HG02970 (cell line): Measurements from ENCODE around the gene OR51B6.
"Not testable (repeated sequence)": the region's sequence is repeated elsewhere in the genome, so short reads cannot be mapped to it uniquely, and the experiment has no call there.

Source experiments
- ATAC-seq: cut with Tn5 transposase; IDR thresholded peaks from one replicate; pipeline ENCODE4 v1.9.1; 2021; ENCODE audit warnings: mild to moderate bottlenecking, moderate library complexity, moderate number of reproducible peaks; ENCODE audit not compliant: unreplicated experiment, low FRiP score

Gene OR51B6, protein sequence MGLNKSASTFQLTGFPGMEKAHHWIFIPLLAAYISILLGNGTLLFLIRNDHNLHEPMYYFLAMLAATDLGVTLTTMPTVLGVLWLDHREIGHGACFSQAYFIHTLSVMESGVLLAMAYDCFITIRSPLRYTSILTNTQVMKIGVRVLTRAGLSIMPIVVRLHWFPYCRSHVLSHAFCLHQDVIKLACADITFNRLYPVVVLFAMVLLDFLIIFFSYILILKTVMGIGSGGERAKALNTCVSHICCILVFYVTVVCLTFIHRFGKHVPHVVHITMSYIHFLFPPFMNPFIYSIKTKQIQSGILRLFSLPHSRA

DNA sequence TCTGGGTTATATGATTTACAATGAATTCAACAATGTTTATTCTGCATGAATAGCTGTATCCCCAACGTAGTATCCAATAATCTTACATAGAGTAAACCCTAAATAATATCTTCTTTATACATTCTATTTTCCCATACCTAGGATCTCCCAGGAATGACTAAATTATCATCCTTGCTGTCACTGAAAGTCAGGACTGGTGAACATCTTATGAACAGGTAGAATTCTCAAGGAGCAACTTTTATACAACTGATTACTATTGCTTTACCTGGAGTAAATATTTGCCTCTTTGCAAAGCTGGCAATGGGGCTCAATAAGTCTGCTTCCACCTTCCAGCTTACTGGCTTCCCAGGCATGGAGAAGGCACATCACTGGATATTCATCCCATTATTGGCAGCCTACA is at the start of gene OR51B6:
OR51B6 (plus strand) TSS at position 301 of the 400 bp plus-strand sequence; CDS start at position 301, 0 bp downstream.
- ATAC-seq = no peak

DNA sequence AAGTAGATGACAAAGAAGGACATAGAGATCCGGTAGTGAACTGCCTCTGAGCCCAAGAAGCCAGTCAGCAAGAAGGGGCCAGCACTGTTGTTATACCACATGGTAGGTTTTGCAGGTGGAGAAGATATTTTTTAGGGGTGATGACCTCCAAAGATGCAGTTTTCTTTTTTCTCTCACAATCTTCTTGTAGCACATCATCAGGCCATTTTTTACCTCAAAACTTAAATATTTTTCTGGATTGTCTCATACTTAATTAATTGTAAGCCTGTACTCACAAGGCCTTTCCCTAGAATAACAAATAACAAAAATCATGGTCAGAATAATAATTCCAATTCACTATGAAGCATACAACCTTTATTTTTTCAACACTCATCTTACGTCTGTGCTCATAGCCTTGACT is 49.5 kb upstream of the OR51B6 start, which contains the start of gene OR51B4:
OR51B4 (minus strand) TSS at position 101 of the 400 bp plus-strand sequence; CDS start at position 101, 0 bp downstream.
- ATAC-seq = no peak

DNA sequence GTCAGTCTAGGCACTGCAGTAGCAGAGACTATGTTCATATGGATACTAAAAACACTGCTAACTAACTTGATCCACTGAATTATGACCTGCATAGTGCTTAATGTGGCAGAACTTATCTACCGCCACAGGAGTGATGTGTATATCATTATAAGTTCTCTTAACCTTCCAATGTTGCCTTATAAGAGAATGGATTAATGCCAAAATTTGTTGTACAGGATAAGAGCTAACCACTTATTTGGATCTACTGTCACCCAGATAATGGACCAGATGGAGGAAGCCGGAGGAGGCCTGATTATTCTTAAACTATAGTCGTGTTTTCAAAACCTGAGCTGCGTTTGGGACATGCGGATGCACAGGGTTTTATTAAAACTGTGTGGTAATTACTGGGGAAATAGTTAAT is 47.7 kb upstream of the OR51B6 start:
- no peak for ATAC-seq

DNA sequence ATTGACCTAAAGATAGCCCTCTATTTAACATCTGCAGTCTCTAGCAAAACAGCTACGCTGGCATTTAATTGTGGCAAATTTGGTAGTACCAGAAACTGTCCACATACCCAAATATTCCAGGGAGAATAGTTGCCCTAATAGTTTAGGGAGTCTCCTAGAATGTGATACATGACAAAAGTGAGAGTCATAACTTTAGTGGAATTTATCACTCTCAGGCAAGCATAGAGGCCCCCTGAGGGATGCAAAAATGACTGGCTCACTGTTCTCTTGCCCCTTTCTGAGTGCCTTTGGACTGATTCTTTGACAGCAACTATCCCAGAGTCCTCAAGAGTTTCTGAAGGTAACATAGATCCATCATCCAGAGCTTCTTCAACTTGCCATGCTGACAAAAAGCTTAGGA is 47.3 kb upstream of the OR51B6 start:
- ATAC-seq = no peak

DNA sequence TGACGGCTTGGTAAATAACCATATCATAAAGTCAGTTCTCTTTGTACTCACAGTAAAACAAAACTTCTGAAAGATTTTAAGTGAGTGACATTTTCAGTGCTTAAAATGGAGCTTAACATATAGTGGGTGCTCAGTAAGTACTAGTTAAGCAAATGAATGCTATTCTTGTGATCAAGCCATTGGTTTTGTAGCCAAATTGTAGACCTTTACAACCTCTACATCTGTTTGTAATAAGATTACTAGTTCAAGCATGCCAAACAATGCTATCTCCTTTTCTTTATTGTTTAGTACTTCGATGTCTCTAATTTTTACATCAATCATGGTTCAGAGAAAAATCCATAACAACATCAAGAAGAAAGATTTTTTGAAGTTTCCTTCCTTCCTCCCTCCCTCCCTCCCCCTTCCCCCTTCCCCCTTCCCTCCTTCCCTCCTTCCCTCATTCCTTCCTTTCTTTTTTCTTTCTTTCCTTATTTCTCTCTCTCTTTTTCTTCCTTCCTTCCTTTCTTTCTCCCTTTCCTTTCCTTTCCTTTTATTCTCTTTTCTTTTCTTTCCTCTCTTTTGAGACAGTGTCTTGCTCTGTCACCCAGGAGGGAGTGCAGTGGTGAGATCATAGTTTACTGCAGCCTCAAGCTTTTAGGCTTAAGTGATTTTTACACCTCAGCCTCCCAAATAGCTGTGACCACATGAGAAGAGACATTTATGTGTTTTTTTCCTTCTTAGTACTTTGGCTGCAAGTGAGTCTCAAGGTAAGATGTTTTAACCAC is 43.9 kb upstream of the OR51B6 start:
- no peak for ATAC-seq

DNA sequence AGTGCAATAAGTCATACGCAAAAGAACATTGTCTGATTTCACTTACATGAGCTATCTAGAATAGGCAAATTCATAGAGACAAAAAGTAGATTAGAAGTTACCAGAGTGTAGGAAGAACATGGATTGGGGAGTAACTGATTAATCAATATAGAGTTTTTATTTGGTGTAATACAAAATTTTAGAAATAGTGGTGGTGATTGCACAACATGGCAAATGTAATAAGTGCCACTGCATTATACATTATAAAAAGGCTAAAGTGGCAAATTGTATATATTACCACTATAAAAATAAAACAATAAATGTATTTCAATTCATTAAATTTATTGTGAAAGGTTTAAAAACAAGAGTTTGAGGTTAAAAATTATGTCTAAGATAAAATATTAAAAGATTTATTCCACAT is 40.9 kb upstream of the OR51B6 start:
- no peak for ATAC-seq

DNA sequence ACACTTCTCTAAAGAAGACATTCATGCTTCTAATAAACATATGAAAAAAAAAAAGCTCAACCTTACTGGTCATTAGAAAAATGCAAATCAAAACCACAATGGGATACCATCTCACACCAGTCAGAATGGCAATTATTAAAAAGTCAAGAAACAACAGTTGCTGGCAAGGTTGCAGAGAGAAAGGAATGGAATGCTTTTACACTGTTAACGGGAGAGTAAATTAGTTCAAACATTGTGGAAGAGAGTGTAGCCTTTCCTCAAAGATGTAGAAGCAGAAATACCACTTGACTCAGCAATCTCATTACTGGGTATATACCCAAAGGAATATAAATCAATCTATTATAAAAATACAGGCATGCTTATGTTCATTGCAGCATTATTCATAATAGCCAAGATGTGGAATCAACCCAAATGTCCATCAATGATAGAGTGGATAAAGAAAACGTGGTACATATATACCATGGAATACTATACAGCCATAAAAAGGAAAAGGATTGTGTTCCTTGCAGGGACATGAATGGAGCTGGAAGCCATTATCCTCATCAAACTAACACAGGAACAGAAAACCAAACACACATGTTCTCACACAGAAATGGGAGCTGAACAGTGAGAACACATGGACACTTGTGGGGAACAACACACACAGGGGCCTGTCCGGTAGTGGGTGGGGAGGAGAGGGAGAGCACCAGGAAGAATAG is 37.8 kb upstream of the OR51B6 start:
- ATAC-seq = not testable (repeated sequence)

DNA sequence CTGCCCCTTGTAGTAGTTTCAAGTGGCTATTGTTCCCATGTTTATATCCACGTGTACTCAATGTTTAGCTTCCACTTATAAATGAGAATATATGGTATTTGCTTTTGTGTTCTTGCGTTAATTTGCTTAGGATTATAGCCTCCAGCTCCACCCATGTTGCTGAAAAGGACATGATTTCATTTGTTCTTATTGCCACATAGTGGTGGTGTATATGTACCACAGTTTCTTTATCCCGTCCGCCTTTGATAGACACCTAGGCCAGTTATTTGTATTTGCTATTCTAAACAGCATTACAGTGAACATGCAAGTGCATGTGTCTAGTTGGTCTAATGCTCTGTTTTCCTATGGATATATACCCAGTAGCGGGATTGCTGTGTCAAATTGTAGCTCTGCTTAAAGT is 34.0 kb upstream of the OR51B6 start:
- ATAC-seq = no peak

DNA sequence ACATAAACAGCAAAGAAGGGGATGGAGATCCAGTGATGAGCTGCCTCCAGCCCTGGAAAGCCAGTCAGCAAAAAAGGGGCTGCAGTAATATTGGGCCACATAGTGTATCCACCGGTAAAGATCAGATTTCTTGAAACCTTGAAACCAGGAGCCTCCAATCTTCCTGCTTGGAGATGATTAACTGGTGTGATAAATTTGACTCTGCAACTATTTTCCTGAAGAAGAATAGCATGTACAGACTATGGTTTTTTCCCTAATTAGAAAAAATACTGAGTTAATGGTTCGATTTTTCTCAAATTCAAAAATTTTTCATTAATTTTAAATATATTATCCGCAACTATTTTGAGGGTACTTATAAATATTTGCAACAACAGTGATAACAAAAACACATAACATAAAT is 27.1 kb upstream of the OR51B6 start, which contains the start of gene OR51B2:
OR51B2 (minus strand) TSS at position 101 of the 400 bp plus-strand sequence; CDS start at position 101, 0 bp downstream.
- ATAC-seq = no peak

DNA sequence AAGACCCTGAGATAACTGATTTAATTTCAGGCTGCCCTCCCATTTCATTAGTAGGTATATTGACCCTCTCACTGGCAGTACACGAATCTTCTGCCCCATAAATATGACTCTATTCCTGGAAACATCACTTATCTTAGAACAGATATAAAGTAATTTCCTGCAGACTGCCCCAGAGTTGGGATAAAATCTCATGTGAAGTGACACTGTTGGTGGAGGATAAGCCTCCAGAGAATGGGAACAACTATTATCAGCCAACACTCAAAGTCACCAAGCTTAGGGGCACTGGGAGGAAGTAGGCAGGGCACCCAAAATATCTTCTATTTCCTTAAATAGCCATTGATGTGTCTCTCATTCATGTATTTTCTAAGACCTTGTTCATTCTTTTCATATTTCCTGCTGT is 16.1 kb upstream of the OR51B6 start:
- no peak for ATAC-seq

DNA sequence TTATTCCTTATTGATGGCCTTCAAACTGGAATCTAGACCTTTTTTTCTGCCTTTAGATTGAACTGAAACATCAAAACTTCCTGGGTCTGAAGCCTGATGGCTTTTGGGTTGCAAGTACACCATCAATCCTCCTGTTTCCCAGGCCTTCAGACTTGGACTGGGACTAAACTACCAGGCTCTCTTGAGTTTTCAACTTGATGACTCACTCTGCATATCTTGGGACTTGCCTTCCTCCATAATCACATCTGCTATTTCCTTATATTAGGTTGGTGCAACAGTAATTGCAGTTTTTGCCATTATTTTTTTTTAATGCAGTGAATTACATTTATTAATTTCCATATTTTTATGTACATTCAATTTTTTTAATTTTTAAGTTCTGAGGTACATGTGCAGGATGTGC is 15.0 kb upstream of the OR51B6 start:
- ATAC-seq = no peak

DNA sequence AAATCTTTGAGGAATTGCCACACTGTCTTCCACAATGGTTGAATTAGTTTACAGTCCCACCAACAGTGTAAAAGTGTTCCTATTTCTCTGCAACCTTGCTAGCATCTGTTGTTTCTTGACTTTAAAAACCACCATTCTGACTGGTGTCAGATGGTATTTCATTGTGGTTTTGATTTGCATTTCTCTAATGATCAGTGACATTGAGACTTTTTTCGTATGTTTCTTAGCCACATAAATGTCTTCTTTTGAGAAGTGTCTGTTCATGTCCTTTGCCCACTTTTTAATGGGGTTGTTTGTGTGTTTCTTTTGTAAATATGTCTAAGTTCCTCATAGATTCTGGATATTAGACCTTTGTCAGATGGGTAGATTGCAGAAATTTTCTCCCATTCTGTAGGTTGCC is 14.1 kb upstream of the OR51B6 start:
- not testable (repeated sequence) for ATAC-seq

DNA sequence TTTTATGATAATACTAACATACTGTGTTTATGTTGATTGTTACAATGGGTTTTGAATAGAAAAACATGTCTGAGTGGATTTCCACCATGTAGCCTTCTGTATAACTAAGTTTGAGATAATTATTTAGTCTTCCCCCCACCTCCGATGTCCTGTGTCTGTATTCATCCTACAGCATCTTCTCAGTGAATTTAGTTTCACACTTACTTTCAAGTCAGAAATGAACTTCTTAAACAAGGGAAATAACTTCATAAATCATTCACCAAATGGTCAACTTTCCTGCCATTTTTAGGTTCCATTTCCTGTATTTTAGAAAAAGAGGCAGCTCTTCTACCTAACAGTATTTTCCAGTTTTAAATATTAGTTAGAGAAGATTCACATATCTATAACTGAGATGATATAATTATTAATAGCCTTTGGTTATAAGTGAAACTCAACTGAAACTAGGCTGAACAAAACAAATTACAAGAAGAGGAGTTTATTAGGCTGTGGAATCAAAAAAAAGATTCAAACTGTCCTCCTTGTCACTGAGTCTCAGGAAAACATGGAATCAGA is 11.5 kb upstream of the OR51B6 start:
- ATAC-seq = peak; percentile 81

DNA sequence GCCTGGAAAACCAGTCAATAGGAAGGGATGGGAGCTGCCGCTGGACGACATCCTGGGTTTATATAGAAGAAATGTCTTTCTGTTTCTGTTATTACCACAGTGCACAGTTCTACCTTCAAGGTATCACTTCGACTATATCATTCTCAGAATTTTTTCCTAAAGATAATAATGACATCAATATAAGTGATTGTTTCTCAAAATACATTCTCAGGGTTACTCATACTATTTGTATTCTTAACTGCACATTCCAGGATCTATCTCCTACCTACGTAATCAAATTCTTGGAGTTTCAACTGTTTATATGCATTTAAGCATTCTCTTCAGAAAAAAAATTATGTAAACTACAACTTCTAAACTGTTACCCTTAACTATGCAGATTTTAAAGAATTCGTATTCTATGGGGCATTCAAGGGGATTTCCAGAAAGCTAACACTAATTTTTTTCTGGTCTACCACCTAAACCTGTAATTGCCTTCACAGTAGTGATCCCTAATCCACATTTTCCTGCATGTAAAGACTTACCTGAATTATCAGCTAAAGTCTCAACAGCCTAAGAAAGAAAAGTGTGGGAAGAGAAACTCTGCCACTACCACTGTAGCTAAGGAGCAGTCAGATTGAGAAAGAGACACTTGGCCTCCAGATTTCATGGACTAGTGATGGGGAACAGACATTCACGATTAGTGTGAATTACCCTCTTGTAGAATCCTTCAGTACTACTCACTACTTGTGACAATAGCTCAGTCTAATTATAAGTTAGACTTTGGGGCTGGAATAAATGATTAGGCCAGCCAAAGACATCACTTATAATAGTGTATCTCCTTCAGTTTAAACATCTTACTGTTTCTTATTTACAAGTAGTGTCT is 7.6 kb upstream of the OR51B6 start, which contains the start of gene OR51B5:
OR51B5 (minus strand) TSS at position 51 of the 862 bp plus-strand sequence; CDS start at position 51, 0 bp downstream.
- ATAC-seq = no peak

DNA sequence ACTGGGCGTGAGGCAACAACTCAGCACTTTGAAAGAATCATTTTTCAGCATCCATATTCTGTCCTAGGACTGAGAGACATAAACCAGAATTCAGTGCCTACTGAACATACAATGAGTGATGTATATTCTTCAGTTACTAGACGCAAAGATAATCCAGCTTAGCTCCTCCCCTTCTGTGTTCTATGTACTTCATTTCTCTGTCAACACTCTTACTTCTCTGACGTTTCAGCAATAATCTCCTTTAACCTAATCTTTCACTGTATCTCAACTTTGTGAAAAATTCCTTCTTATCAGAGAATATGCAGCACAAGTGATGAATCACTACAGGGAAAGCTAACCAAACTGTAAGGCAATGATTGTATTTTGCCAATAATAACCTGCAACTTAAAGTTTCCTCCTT is 5.5 kb upstream of the OR51B6 start:
- no peak for ATAC-seq

DNA sequence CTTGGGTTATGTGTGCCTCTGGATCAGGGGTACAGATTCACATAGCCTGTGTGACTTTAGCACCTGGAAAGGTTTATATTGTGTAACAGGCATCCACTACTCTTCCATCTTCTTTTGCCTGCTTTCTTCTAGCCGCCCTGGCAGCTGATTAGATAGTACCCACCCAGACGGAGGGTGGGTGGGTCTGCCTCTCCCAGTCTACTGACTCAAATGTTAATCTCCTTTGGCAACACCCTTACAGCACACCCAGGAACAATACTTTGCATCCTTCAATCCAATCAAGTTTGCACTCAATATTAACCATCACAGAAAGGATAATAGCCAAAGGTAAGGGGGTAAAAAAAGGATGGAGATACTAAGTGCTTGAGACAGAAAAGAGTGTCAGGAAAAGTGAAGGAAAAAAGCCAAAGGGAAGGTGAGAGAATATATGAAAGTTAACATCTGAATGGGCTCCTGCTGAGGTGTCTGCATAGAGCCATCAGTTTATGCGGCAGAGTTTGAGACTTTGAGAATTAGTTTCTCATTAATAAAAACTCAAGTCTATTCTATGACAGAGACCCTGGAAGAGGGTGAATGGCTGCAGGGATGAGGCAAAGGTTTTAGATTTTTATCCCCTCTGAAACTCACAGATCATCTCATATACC is 2.6 kb upstream of the OR51B6 start:
- ATAC-seq = no peak

DNA sequence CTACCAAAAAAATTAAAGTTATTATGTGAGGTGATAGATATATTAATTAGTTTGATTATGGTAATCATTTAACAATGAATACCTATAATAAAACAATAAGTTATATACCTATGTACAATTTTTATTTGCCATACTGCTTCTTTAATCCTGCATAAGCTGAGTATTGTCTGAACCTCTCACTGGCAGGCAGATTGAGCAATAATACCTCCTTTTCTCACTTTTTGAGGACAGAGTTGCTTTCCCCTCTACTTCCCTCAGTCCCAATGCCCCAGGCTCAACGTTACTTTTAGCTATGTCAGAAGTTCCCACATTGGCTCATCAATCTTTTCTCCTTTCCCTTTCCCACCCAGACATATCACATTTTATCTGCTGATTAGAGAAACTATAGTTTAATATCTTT is 1.8 kb upstream of the OR51B6 start:
- no peak for ATAC-seq

DNA sequence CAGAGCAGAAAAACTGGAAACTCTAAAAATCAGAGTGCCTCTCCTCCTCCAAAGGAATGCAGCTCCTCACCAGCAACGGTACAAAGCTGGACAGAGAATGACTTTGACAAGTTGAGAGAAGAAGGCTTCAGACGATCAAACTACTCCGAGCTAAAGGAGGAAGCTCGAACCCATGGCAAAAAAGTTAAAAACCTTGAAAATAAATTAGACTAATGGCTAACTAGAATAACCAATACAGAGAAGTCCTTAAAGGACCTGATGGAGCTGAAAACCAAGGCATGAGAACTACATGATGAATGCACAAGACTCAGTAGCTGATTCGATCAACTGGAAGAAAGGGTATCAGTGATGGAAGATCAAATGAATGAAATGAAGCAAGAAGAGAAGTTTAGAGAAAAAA is 4.7 kb downstream of the OR51B6 start:
- ATAC-seq = not testable (repeated sequence)

DNA sequence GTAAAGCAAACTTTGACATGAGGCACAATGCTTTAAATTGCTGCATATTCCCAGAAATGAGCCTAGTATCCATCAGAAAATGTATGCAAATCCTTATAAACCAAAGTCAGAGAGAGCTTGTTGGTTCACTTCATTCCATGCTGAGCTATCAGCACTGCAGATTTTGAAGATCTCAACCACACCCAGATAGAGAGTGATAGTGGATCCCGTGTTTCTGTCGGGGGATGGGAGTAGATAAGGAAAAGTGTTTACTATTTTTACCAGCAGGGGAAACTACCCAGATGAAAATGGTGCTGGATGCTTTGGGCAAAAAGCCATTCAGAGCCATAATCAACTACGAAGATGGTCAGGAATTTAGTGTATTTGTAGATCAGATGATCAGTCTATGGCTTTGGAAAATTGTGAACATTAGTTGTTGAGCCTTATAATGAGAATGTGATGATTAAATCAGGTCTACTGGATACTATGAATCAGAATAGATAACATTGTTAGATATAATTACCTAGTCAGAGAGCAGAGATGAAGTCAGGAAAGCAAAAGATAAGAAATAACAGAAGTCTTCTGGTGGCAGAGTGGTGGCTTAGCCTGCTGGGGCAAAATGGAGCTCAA is 10.8 kb downstream of the OR51B6 start:
- no peak for ATAC-seq
